Suprapubic skin (tissue), 4 donors: ENCODE data around the gene PIP5K1B.

Experiments
- EP300 ChIP-seq: sonication (generic); formaldehyde crosslinking; IDR thresholded peaks from one replicate; pipeline ENCODE4 v1.6.1; 2017; ENCODE audit warnings: antibody characterized with exemption
- POLR2A ChIP-seq, 2 donors: fragments of 450-650 bp; IDR thresholded peaks; one replicate each; pipeline ENCODE4 v1.6.1; 2017; ENCODE audit warnings: antibody characterized with exemption in 2 of 2, mild to moderate bottlenecking in 2 of 2, moderate library complexity in 2 of 2
- POLR2AphosphoS5 ChIP-seq, 3 donors: sonication (generic); formaldehyde crosslinking; IDR thresholded peaks; one replicate each; pipeline ENCODE4 v1.6.1; 2017; ENCODE audit warnings: antibody characterized with exemption in 3 of 3
- TF ChIP-seq, protein P1 (sequence below), 2 donors: fragments of 200-600 bp in 1 of 2; fragments of 450-650 bp in 1 of 2; sonication (generic) in 1 of 2; IDR thresholded peaks; one replicate each; pipeline ENCODE4 v1.5.1; 2016 to 2019; ENCODE audit warnings: antibody characterized with exemption in 2 of 2, mild to moderate bottlenecking in 1 of 2, moderate library complexity in 1 of 2

DNA sequence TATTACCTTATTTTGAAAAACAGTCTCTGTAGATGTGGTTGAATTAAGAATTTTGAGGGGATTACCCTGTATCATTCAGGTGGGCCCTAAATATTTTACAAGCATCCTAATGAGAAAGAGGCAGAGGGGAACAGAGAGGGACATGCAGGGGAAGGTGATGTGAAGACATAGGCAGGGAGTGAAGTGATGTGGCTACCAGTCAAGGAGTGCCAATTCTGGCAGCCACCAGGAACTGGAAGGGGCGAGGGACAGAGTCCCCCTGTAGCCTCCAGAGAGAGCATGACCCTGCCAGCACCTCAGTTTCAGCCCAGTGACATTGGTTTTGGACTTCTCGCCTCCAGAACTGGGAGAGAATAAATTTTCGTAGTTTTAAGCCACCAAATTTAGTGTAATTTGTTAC, 44.1 kb downstream of the PIP5K1B start:
- TF ChIP-seq, protein P1, sequence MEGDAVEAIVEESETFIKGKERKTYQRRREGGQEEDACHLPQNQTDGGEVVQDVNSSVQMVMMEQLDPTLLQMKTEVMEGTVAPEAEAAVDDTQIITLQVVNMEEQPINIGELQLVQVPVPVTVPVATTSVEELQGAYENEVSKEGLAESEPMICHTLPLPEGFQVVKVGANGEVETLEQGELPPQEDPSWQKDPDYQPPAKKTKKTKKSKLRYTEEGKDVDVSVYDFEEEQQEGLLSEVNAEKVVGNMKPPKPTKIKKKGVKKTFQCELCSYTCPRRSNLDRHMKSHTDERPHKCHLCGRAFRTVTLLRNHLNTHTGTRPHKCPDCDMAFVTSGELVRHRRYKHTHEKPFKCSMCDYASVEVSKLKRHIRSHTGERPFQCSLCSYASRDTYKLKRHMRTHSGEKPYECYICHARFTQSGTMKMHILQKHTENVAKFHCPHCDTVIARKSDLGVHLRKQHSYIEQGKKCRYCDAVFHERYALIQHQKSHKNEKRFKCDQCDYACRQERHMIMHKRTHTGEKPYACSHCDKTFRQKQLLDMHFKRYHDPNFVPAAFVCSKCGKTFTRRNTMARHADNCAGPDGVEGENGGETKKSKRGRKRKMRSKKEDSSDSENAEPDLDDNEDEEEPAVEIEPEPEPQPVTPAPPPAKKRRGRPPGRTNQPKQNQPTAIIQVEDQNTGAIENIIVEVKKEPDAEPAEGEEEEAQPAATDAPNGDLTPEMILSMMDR (IDR thresholded peaks at IDR 0.05): no peak
- no peak for TF ChIP-seq POLR2A (IDR thresholded peaks at IDR 0.05)
- no peak for TF ChIP-seq EP300
- no peak for TF ChIP-seq POLR2AphosphoS5 (IDR thresholded peaks at IDR 0.05)
